ENCODE results near the gene MACROD1. TPM values are rescaled to one million over a fixed set of nuclear protein-coding genes. Genes with fewer than 3 reads are reported as not detected.

MACROD1 gene
- total and polyA plus RNA-seq, 2 of the 13 experiments (the other 11 are each of a cell fraction or from before 2014, with no cell fraction given): 23.1 to 34.5 TPM

DNA sequence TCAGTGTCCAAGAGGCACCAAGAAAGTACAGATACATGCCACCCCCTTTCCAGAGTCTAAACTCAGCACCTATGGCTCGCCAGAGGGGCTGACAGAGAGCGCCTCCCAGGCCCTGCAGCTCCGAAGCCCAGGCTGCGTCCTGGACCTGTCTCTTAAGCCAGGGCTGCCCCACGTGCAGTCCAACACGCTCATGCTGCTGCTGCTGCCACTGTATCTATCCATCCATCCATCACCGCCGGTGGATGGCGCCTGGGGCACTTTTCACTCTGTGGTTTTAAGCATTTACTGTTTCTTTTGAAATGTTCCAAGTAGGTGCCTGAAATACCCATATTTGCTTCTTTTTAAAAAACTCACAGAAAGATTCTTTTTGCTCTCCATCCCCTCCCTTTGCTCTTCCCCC lies 41.8 kb downstream of the MACROD1 start (continued):
- TF ChIP-seq, protein P1, sequence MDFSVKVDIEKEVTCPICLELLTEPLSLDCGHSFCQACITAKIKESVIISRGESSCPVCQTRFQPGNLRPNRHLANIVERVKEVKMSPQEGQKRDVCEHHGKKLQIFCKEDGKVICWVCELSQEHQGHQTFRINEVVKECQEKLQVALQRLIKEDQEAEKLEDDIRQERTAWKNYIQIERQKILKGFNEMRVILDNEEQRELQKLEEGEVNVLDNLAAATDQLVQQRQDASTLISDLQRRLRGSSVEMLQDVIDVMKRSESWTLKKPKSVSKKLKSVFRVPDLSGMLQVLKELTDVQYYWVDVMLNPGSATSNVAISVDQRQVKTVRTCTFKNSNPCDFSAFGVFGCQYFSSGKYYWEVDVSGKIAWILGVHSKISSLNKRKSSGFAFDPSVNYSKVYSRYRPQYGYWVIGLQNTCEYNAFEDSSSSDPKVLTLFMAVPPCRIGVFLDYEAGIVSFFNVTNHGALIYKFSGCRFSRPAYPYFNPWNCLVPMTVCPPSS (IDR thresholded peaks at IDR 0.05): no peak
- TF ChIP-seq TOPORS (CRISPR knock-in tag; IDR thresholded peaks at IDR 0.05): no peak
- no peak for TF ChIP-seq ZNF629 (CRISPR knock-in tag; conservative IDR thresholded peaks at IDR 0.05)
- TF ChIP-seq GFI1 (CRISPR knock-in tag; IDR thresholded peaks at IDR 0.05; ENCODE audit: borderline replicate concordance): no peak
- no peak for TF ChIP-seq ZNF768 (CRISPR knock-in tag; IDR thresholded peaks at IDR 0.05)
- no peak for TF ChIP-seq NR2F2 (IDR thresholded peaks at IDR 0.05; ENCODE audit: borderline replicate concordance, low read depth)
- TF ChIP-seq, protein P2, sequence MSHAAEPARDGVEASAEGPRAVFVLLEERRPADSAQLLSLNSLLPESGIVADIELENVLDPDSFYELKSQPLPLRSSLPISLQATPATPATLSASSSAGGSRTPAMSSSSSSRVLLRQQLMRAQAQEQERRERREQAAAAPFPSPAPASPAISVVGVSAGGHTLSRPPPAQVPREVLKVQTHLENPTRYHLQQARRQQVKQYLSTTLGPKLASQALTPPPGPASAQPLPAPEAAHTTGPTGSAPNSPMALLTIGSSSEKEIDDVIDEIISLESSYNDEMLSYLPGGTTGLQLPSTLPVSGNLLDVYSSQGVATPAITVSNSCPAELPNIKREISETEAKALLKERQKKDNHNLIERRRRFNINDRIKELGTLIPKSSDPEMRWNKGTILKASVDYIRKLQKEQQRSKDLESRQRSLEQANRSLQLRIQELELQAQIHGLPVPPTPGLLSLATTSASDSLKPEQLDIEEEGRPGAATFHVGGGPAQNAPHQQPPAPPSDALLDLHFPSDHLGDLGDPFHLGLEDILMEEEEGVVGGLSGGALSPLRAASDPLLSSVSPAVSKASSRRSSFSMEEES (CRISPR knock-in tag; IDR thresholded peaks at IDR 0.05): no peak

- TF ChIP-seq ZNF337 (CRISPR knock-in tag; IDR thresholded peaks at IDR 0.05; ENCODE audit: borderline replicate concordance, low read depth) (no peak), BCL6 (CRISPR knock-in tag; IDR thresholded peaks at IDR 0.05) (no peak), ZBTB38 (CRISPR knock-in tag; IDR thresholded peaks at IDR 0.05) (no peak), GTF2F1 (IDR thresholded peaks at IDR 0.05; ENCODE audit: low read length) (no peak)
- H3K27me3 ChIP-seq (ENCODE audit: control insufficient read depth in 1 of 2, insufficient read depth in 2 of 2, low read length in 2 of 2): no peaks in the 10 kb centered on the region
- 0 out of 2 replicates have a peak, but pooled peaks cover 4% of the 10 kb centered on the region for H4K20me1 ChIP-seq (ENCODE audit: insufficient read depth, low read length)
- H3K36me3 ChIP-seq (replicated peaks in 1 of 2; ENCODE audit: control insufficient read depth in 1 of 2, insufficient read depth in 2 of 2, low read length in 2 of 2): no peaks in the 10 kb centered on the region; a peak in 1 of 5 replicates
- H3K9me3 ChIP-seq (ENCODE audit: low read length): no peaks in the 10 kb centered on the region
- intact Hi-C loops (cut with micrococcal nuclease; ENCODE audit: unreplicated experiment): no loop called here
- 100% methylated on average over 3 of the region's 3 CpGs for WGBS (ENCODE audit: low lambda C conversion rate)
- H3K9ac ChIP-seq (ENCODE audit: insufficient read depth, low read depth, low read length): no peak overlapping the region
- FAIRE-seq: no peak
- H3K27ac ChIP-seq (ENCODE audit: extremely low read length, insufficient read depth, low read length): no peak overlapping the region
- no peak overlapping the region for H2AFZ ChIP-seq (ENCODE audit: low read length)
- no peak overlapping the region for H3K4me2 ChIP-seq (ENCODE audit: low read depth, low read length)
- CTCF ChIA-PET (ENCODE audit: low intra/inter-chr PET ratio, low total read pairs): no interaction called here
- no peaks in the 10 kb centered on the region for H3K79me2 ChIP-seq (ENCODE audit: insufficient read depth, low read length)
- POLR2A ChIA-PET: no interaction called here
- H3K4me3 ChIP-seq (replicated peaks in 1 of 3; ENCODE audit: insufficient read depth in 1 of 3, low read depth in 2 of 3, low read length in 3 of 3): no peak overlapping the region
- no peak for ATAC-seq
- in situ Hi-C loops (cut with HindIII; ENCODE audit: extremely low pct_ligation_motif_present, low pct_unique_long_range_greater_than_20kb): no loop called here
- DNase-seq (ENCODE audit: low spot score): no peak
- no TSS peak for BruUV-seq (replicated peaks)
- H3K4me1 ChIP-seq (ENCODE audit: insufficient read depth, low read length): no peaks in the 10 kb centered on the region
Observed at GRCh38 chr11:64123679-64124078, 42.2 kb downstream of the MACROD1 start.

Measured in HepG2 (cell line).